Measurements from ENCODE around the gene TM4SF1.

DNA sequence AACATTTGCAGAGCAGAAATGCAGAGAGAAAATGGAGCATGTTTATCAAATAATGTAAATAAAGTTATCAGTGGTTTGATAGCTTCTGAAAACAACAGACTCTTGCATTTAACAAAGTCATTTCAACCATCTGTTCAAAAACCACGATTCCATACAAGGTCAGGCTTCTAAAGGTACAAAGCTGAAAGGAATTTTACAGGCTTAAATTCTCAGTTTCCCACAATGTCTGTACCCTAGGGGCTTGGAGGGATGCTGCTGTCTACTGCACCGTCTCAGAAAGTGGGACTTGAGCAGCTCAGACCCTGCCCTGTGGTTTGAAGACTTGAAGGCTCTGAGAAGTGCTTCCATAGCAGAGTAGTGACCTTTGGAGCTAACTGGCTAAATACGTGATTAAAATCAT is 30.4 kb upstream of the TM4SF1 start:
- TF ChIP-seq, protein P1, sequence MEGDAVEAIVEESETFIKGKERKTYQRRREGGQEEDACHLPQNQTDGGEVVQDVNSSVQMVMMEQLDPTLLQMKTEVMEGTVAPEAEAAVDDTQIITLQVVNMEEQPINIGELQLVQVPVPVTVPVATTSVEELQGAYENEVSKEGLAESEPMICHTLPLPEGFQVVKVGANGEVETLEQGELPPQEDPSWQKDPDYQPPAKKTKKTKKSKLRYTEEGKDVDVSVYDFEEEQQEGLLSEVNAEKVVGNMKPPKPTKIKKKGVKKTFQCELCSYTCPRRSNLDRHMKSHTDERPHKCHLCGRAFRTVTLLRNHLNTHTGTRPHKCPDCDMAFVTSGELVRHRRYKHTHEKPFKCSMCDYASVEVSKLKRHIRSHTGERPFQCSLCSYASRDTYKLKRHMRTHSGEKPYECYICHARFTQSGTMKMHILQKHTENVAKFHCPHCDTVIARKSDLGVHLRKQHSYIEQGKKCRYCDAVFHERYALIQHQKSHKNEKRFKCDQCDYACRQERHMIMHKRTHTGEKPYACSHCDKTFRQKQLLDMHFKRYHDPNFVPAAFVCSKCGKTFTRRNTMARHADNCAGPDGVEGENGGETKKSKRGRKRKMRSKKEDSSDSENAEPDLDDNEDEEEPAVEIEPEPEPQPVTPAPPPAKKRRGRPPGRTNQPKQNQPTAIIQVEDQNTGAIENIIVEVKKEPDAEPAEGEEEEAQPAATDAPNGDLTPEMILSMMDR (IDR thresholded peaks at IDR 0.05; ENCODE audit: poor library complexity, severe bottlenecking), result no peak
- TF ChIP-seq RAD21 (conservative IDR thresholded peaks at IDR 0.05) (no peak), POLR2AphosphoS5 (IDR thresholded peaks at IDR 0.05) (no peak), EP300 (conservative IDR thresholded peaks at IDR 0.05; ENCODE audit: poor library complexity, severe bottlenecking) (no peak), EZH2 (IDR thresholded peaks at IDR 0.05; ENCODE audit: borderline replicate concordance, insufficient read depth, low read length, poor library complexity, severe bottlenecking) (no peak), SMC3 (conservative IDR thresholded peaks at IDR 0.05; ENCODE audit: poor library complexity) (no peak), MXI1 (conservative IDR thresholded peaks at IDR 0.05; ENCODE audit: poor library complexity, severe bottlenecking) (no peak)
- TF ChIP-seq, protein P2, sequence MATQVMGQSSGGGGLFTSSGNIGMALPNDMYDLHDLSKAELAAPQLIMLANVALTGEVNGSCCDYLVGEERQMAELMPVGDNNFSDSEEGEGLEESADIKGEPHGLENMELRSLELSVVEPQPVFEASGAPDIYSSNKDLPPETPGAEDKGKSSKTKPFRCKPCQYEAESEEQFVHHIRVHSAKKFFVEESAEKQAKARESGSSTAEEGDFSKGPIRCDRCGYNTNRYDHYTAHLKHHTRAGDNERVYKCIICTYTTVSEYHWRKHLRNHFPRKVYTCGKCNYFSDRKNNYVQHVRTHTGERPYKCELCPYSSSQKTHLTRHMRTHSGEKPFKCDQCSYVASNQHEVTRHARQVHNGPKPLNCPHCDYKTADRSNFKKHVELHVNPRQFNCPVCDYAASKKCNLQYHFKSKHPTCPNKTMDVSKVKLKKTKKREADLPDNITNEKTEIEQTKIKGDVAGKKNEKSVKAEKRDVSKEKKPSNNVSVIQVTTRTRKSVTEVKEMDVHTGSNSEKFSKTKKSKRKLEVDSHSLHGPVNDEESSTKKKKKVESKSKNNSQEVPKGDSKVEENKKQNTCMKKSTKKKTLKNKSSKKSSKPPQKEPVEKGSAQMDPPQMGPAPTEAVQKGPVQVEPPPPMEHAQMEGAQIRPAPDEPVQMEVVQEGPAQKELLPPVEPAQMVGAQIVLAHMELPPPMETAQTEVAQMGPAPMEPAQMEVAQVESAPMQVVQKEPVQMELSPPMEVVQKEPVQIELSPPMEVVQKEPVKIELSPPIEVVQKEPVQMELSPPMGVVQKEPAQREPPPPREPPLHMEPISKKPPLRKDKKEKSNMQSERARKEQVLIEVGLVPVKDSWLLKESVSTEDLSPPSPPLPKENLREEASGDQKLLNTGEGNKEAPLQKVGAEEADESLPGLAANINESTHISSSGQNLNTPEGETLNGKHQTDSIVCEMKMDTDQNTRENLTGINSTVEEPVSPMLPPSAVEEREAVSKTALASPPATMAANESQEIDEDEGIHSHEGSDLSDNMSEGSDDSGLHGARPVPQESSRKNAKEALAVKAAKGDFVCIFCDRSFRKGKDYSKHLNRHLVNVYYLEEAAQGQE (IDR thresholded peaks at IDR 0.05; ENCODE audit: borderline replicate concordance), result no peak

All from neural cell (in vitro differentiated cells).